ENCODE results near the gene VSTM4.

The VSTM4 gene

GRCh38 chr10:49038711-49039110 lies 76.6 kb downstream of the VSTM4 start:
- no peak overlapping the region for H3K27ac ChIP-seq
- no peak for TF ChIP-seq CTCF (IDR thresholded peaks at IDR 0.05)
- DNase-seq (ENCODE audit: low spot score), result no peak
- no peak overlapping the region for H3K4me3 ChIP-seq

GRCh38 chr10:49037187-49037586 lies 78.1 kb downstream of the VSTM4 start:
- Histone ChIP-seq H3K27ac (no peak overlapping the region), H3K4me3 (no peak overlapping the region)
- no peak for DNase-seq (ENCODE audit: low spot score)
- TF ChIP-seq CTCF (IDR thresholded peaks at IDR 0.05), result no peak

- no peak for TF ChIP-seq CTCF (IDR thresholded peaks at IDR 0.05)
- no peak overlapping the region for H3K4me3 ChIP-seq
- DNase-seq (ENCODE audit: low spot score), result no peak
- no peak overlapping the region for H3K27ac ChIP-seq
Observed at GRCh38 chr10:49036638-49037037, 78.7 kb downstream of the VSTM4 start.

- Histone ChIP-seq H3K27ac (no peak overlapping the region), H3K4me3 (no peak overlapping the region)
- no peak for TF ChIP-seq CTCF (IDR thresholded peaks at IDR 0.05)
- no peak for DNase-seq (ENCODE audit: low spot score)
Observed at GRCh38 chr10:49035920-49036319, 79.4 kb downstream of the VSTM4 start.

GRCh38 chr10:49034925-49035324 lies 80.4 kb downstream of the VSTM4 start:
- no peak overlapping the region for H3K4me3 ChIP-seq
- DNase-seq (ENCODE audit: low spot score), result no peak
- no peak for TF ChIP-seq CTCF (IDR thresholded peaks at IDR 0.05)
- H3K27ac ChIP-seq, result no peak overlapping the region

- Histone ChIP-seq H3K4me3 (no peak overlapping the region), H3K27ac (no peak overlapping the region)
- DNase-seq (ENCODE audit: low spot score), result no peak
- no peak for TF ChIP-seq CTCF (IDR thresholded peaks at IDR 0.05)
Observed at GRCh38 chr10:49033939-49034338, 81.4 kb downstream of the VSTM4 start.

- H3K4me3 ChIP-seq, result no peak overlapping the region
- TF ChIP-seq CTCF (IDR thresholded peaks at IDR 0.05), result no peak
- no peak overlapping the region for H3K27ac ChIP-seq
- no peak for DNase-seq (ENCODE audit: low spot score)
Observed at GRCh38 chr10:49029666-49030065, 85.7 kb downstream of the VSTM4 start.

Data from coronary artery (tissue), 2 donors.